H9 (cell line): Measurements from ENCODE around the gene BTBD17. TPM values are rescaled to one million over a fixed set of nuclear protein-coding genes. Genes with fewer than 3 reads are reported as not detected.

Source experiments
- DNase-seq: peaks from one replicate; pipeline ENCODE4 v3.0.0-alpha.2; 2017
- H2AFZ ChIP-seq: one replicate; pipeline ENCODE4 v1.6.1; 2013; ENCODE audit warnings: mild to moderate bottlenecking, low read length, control low read depth, moderate library complexity
- H2AK5ac ChIP-seq: 2 replicates; pipeline ENCODE4 v1.6.1; 2013; ENCODE audit warnings: low read length, control low read depth, mixed read lengths; ENCODE audit not compliant: insufficient read length
- H2BK120ac ChIP-seq: one replicate; pipeline ENCODE4 v1.6.1; 2013; ENCODE audit warnings: low read depth, mild to moderate bottlenecking, low read length, control low read depth, inconsistent platforms; ENCODE audit not compliant: poor library complexity, severe bottlenecking
- H2BK12ac ChIP-seq: 2 replicates; pipeline ENCODE4 v1.6.1; 2013; ENCODE audit warnings: low read length, control low read depth, mixed read lengths, low read depth; ENCODE audit not compliant: insufficient read length
- H2BK15ac ChIP-seq: 2 replicates; pipeline ENCODE4 v1.6.1; 2013; ENCODE audit warnings: low read depth, low read length, control low read depth
- H2BK20ac ChIP-seq: one replicate; pipeline ENCODE4 v1.6.1; 2013; ENCODE audit warnings: low read depth, mild to moderate bottlenecking, low read length, control low read depth, inconsistent platforms; ENCODE audit not compliant: poor library complexity, severe bottlenecking
- H2BK5ac ChIP-seq: 2 replicates; pipeline ENCODE4 v1.6.1; 2013; ENCODE audit warnings: low read length, control low read depth, mixed read lengths; ENCODE audit not compliant: insufficient read length
- H3K14ac ChIP-seq: 2 replicates; pipeline ENCODE4 v1.6.1; 2013; ENCODE audit warnings: low read length, control low read depth; ENCODE audit not compliant: insufficient read depth
- H3K18ac ChIP-seq: 2 replicates; pipeline ENCODE4 v1.6.1; 2013; ENCODE audit warnings: low read depth, mild to moderate bottlenecking, mixed read lengths, low read length, control low read depth; ENCODE audit not compliant: insufficient read length
- H3K23ac ChIP-seq: 2 replicates; pipeline ENCODE4 v1.6.1; 2013; ENCODE audit warnings: low read length, control low read depth, mixed read lengths, low read depth; ENCODE audit not compliant: insufficient read length
- H3K23me2 ChIP-seq: 2 replicates; pipeline ENCODE4 v1.6.1; 2013; ENCODE audit warnings: low read depth, mild to moderate bottlenecking, mixed read lengths, low read length, control low read depth; ENCODE audit not compliant: insufficient read length, poor library complexity, severe bottlenecking
- H3K27ac ChIP-seq: 2 replicates; pipeline ENCODE4 v1.5.1; 2013; ENCODE audit warnings: low read length, control low read depth, mixed read lengths, low read depth; ENCODE audit not compliant: insufficient read length
- H3K27me3 ChIP-seq: 2 replicates; pipeline ENCODE4 v1.6.1; 2013; ENCODE audit warnings: low read length, control low read depth, inconsistent platforms; ENCODE audit not compliant: insufficient read depth
- H3K4ac ChIP-seq: 2 replicates; pipeline ENCODE4 v1.6.1; 2013; ENCODE audit warnings: low read depth, mild to moderate bottlenecking, control low read depth, inconsistent platforms, low read length, moderate library complexity
- H3K4me1 ChIP-seq: 2 replicates; pipeline ENCODE4 v1.6.1; 2013; ENCODE audit warnings: low read length, control low read depth, inconsistent platforms; ENCODE audit not compliant: insufficient read depth
- H3K4me2 ChIP-seq: 2 replicates; pipeline ENCODE4 v1.6.1; 2013; ENCODE audit warnings: low read length, control low read depth, mixed read lengths; ENCODE audit not compliant: insufficient read length, insufficient read depth
- H3K56ac ChIP-seq: 2 replicates; pipeline ENCODE4 v1.6.1; 2013; ENCODE audit warnings: low read depth, mild to moderate bottlenecking, mixed read lengths, low read length, control low read depth; ENCODE audit not compliant: insufficient read length
- H3K79me1 ChIP-seq: 2 replicates; pipeline ENCODE4 v1.6.1; 2013; ENCODE audit warnings: low read depth, mild to moderate bottlenecking, moderate library complexity, low read length, control low read depth, inconsistent platforms; ENCODE audit not compliant: insufficient read depth, poor library complexity, severe bottlenecking
- H3K79me2 ChIP-seq: 2 replicates; pipeline ENCODE4 v1.6.1; 2013; ENCODE audit warnings: low read length, control low read depth, inconsistent platforms; ENCODE audit not compliant: insufficient read depth
- H3K9ac ChIP-seq: 2 replicates; pipeline ENCODE4 v1.6.1; 2013; ENCODE audit warnings: low read length, control low read depth, mixed read lengths; ENCODE audit not compliant: insufficient read length; ENCODE audit errors: extremely low read depth
- H3K9me3 ChIP-seq: one replicate; pipeline ENCODE4 v1.6.1; 2013; ENCODE audit warnings: low read depth, low read length, inconsistent platforms; ENCODE audit not compliant: control insufficient read depth
- H3T11ph ChIP-seq: one replicate; pipeline ENCODE4 v1.6.1; 2013; ENCODE audit warnings: mild to moderate bottlenecking, low read length, control low read depth, inconsistent platforms
- H4K20me1 ChIP-seq: one replicate; pipeline ENCODE4 v1.6.1; 2013; ENCODE audit not compliant: control insufficient read depth, insufficient read length, insufficient read depth
- H4K5ac ChIP-seq: 2 replicates; pipeline ENCODE4 v1.6.1; 2013; ENCODE audit warnings: low read depth, mild to moderate bottlenecking, mixed read lengths, low read length, control low read depth; ENCODE audit not compliant: insufficient read length
- H4K8ac ChIP-seq: replicated peaks from 2 replicates; pipeline ENCODE4 v1.6.1; 2013; ENCODE audit warnings: low read length, control low read depth, mixed read lengths, low read depth; ENCODE audit not compliant: insufficient read length
- H4K91ac ChIP-seq: 2 replicates; pipeline ENCODE4 v1.6.1; 2013; ENCODE audit warnings: low read depth, mild to moderate bottlenecking, moderate library complexity, mixed read lengths, low read length, control low read depth; ENCODE audit not compliant: insufficient read length
- H3K27ac Mint-ChIP-seq, 3 experiments: 2 replicates in 2 of 3; 3 replicates in 1 of 3; pipeline ENCODE4 v1.8.0; 2020 to 2021; ENCODE audit warnings: mixed read lengths in 3 of 3, mild to moderate bottlenecking in 1 of 3, moderate library complexity in 1 of 3
- H3K27me3 Mint-ChIP-seq: 2 replicates; pipeline ENCODE4 v1.8.0; 2021; ENCODE audit warnings: low read depth, mild to moderate bottlenecking, moderate library complexity, mixed read lengths
- H3K36me3 Mint-ChIP-seq, 3 experiments: 2 replicates in 2 of 3; 3 replicates in 1 of 3; pipeline ENCODE4 v1.8.0; 2020 to 2021; ENCODE audit warnings: low read depth in 3 of 3, mixed read lengths in 3 of 3; ENCODE audit not compliant: insufficient read depth in 1 of 3
- H3K4me1 Mint-ChIP-seq, 2 experiments: 2 replicates each; pipeline ENCODE4 v1.8.0; 2020; ENCODE audit warnings: mixed read lengths in 2 of 2
- H3K4me3 Mint-ChIP-seq, 2 experiments: 2 replicates in 1 of 2; 3 replicates in 1 of 2; pipeline ENCODE4 v1.8.0; 2020 to 2021; ENCODE audit warnings: mild to moderate bottlenecking in 2 of 2, mixed read lengths in 2 of 2, moderate library complexity in 1 of 2
- H3K9me3 Mint-ChIP-seq, 2 experiments: 2 replicates in 1 of 2; 3 replicates in 1 of 2; pipeline ENCODE4 v1.8.0; 2020; ENCODE audit warnings: mild to moderate bottlenecking in 2 of 2, mixed read lengths in 2 of 2, moderate library complexity in 1 of 2
- CTCF ChIP-seq: fragments of 200-600 bp; sonication (generic); conservative IDR thresholded peaks from 3 replicates; pipeline ENCODE4 v1.8.0; 2021; ENCODE audit warnings: antibody characterized with exemption, mild to moderate bottlenecking
- WGBS: extraction: QIAGEN DNeasy Blood & Tissue Kit; methylation state at CpG from one replicate; pipeline ENCODE4 v1.1.7; 2013; ENCODE audit warnings: missing lambda C conversion rate, low lambda C conversion rate, mixed read lengths; ENCODE audit not compliant: insufficient read length; ENCODE audit errors: extremely low coverage; 5-methylcytosine and 5-hydroxymethylcytosine counted together
- total RNA-seq: library from RNA; stranded (reverse); gene quantifications from 2 replicates; pipeline ENCODE4 v1.2.1, GENCODE V29; 2021

Gene BTBD17
- total RNA-seq, 1 experiment from 2014 or later = 0.33 TPM

- Histone ChIP-seq H3K4ac (no peak overlapping the region), H3K79me2 (no peaks in the 10 kb centered on the region), H4K91ac (no peak overlapping the region), H3K79me1 (no peaks in the 10 kb centered on the region), H3T11ph (no peak overlapping the region), H3K9me3 (no peaks in the 10 kb centered on the region), H3K27me3 (peaks cover 8% of the 10 kb centered on the region; the same call in 1 of the 2 replicates), H3K9ac (no peak overlapping the region), H2BK5ac (no peak overlapping the region), H2BK15ac (no peak overlapping the region), H2BK12ac (no peak overlapping the region), H3K4me2 (no peak overlapping the region), H3K27ac (no peak overlapping the region), H2AK5ac (no peak overlapping the region), H2AFZ (no peak overlapping the region), H4K8ac (no peak overlapping the region), H2BK120ac (no peak overlapping the region), H3K56ac (no peak overlapping the region), H3K14ac (no peak overlapping the region), H3K18ac (no peak overlapping the region), H3K4me1 (peaks cover 2% of the 10 kb centered on the region; the same call in 1 of the 2 replicates), H3K23me2 (peaks cover 3% of the 10 kb centered on the region), H3K23ac (no peak overlapping the region), H4K5ac (no peak overlapping the region), H4K20me1 (no peaks in the 10 kb centered on the region), H2BK20ac (no peak overlapping the region)
- peaks cover 16 to 38% of the 10 kb centered on the region in 2 experiments for H3K4me1 Mint-ChIP-seq
- H3K36me3 Mint-ChIP-seq = peaks cover 0 to 9% (median 7%) of the 10 kb centered on the region in 3 experiments; a peak in 4 of 7 replicates
- no peak overlapping the region for H3K27ac Mint-ChIP-seq
- peak overlapping the region in 1 of 2 experiments; percentile 48; a peak in 1 of 5 replicates for H3K4me3 Mint-ChIP-seq
- WGBS = no CpG with 5 or more reads among the region's 32 CpGs
- peaks cover 80% of the 10 kb centered on the region for H3K27me3 Mint-ChIP-seq
- no peaks in the 10 kb centered on the region; a peak in 1 of 5 replicates for H3K9me3 Mint-ChIP-seq
- no peak for DNase-seq
- no peak for TF ChIP-seq CTCF
Observed at GRCh38 chr17:74357466-74357809, 4.2 kb downstream of the BTBD17 start.
